ENCODE measurements around the gene RNF114.

DNA sequence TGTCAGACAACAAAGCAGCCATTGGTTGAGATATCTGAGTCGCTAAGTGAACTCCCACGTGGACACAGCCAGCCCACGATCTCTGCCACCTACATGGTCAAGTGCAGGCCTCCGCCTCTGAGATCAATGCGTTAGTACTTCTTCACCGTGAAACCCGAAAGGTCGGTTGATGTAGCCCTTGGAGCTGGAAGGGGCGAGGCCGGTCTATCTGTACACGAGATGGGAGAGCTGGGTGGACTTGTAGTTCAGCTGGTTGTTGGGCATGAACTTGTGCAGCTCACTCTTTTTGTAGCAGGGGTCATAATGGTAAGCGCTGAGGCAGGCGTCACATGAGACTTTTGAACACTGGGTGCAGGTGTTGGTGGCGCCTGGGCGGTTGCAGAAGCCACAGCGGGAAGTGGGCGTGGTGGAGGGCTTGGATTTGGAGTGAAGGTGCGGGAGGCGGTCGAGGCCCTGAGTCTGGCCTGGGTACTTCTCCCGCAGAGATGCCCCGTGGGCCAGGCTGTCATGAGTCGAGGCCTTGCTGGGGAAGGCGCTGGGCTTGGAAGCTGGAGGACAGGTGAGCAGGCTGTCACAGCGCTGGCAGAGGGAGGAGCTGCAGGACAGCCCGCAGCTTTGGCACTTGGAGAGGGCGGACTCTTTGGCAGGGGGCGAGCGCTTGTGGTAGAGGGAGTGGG, 30.6 kb upstream of the RNF114 start:
- TF ChIP-seq POLR2AphosphoS5 (IDR thresholded peaks at IDR 0.05) = no peak
- TF ChIP-seq CTCF (IDR thresholded peaks at IDR 0.05) = no peak
- TF ChIP-seq POLR2A (IDR thresholded peaks at IDR 0.05) = no peak
